GM12801 (cell line): ENCODE measurements around the gene CTSA.

Experiments used
- CTCF ChIP-seq: IDR thresholded peaks from one replicate; pipeline ENCODE4 v1.5.1; 2011; ENCODE audit warnings: control low read depth; ENCODE audit not compliant: insufficient read length; ENCODE audit errors: extremely low read depth

Gene CTSA

DNA sequence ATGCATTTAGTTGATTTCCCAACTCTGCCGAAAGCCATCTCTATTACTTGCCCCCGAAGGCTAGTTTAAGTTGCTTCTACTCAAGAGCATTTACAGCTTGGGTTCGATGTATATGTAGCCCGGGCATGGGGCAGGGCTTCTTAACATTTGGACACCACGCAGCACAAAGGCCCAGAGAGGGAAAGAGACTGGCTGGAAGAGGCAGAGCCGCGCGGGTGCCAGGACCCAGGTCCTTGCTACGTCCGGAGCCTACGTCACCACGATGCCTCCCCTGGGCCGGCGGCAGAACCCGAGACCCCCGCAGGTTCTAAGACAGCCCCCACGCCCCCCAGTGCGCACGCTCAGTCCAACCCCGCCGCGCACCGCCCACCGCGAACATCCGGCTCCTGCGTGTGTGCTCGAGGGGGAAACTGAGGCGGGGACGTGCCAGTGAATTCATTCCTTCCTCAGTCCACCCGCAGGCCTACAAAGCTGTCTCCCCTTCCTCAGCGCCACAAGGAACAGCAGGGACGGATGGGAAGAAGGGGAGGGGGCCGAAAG is 43.0 kb downstream of the CTSA start:
- no peak for TF ChIP-seq CTCF

DNA sequence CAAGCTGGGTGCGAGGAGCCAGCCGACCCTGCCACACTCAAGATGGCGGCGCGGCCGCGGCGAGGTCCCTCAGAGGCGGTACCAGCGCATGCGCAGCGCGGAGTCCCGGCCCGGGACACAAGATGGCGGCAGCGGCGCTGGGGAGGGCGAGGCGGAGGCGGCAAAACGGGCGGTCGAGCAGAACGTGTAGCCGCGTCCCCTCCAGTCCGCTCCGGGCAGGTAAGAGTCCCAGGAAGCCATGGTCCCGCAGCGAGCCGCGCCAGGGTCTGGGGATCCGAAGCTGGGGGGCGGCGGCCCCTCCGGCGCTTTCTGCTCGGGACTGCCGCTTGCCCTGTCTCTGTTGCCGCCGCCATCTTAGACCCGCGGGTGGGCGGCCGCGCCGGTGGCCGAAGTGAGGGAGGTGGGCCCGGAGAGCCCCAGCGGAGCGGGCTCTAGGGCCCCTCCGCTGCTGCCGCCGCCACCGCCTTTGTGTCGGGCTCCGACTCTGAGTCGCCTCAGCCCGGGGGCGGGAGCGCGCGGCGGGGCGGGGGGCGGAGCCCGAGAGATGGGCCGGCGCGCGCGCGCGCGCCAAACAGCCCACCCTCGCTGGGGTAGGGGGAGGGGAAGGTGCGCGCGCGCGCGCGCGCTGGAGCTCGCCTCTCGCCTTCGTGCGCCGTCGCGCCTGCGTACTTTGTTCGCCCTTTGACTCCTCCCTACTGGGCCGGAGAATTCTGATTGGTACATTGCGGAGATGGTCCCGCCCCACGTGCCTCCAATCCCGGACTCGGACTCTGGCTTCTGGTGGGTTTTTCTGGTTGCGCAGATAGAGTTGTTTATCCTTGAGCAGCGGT is 43.7 kb downstream of the CTSA start, which contains the start of gene PCIF1:
Gene PCIF1 (plus strand): TSS at position 98 of the 830 bp plus-strand sequence. CDS start 4,317 bp downstream, outside the sequence.
- TF ChIP-seq CTCF, result no peak

DNA sequence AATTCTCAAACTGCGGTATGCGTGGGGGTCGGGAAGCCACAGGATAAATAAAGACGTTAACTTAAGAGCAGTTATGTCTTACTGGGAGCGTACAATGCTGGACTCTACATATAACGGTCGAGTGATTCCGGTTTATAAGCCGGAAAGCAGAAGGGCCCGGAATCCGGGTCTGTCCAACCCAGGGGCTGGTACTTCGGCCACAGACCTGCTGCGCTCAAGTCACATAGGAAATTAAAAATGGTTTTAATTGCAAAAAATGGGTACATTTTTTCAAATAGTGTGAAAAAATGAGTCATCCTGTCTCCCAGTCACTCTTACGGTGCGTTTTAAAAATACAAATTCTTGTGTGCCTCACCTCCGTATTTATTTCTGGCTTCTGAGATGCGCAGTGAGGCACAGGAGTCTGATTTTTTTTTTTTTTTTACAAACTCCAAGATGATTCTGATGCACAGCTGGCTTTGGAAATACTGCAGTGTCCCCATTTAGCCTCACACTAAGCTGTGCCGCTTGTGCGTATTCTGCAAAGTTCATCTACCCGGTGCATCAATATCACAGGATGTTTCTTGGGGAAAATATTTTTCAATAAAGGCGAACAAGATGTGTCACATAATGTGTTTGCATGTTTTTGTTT is 44.4 kb downstream of the CTSA start:
- no peak for TF ChIP-seq CTCF

- no peak for TF ChIP-seq CTCF
These were observed 46.6 kb downstream of the CTSA start for GRCh38 chr20:45937765-45938164.

- no peak for TF ChIP-seq CTCF
These were observed 47.7 kb downstream of the CTSA start for GRCh38 chr20:45938727-45939438.

- no peak for TF ChIP-seq CTCF
These were observed 48.9 kb downstream of the CTSA start for GRCh38 chr20:45940053-45940452.

DNA sequence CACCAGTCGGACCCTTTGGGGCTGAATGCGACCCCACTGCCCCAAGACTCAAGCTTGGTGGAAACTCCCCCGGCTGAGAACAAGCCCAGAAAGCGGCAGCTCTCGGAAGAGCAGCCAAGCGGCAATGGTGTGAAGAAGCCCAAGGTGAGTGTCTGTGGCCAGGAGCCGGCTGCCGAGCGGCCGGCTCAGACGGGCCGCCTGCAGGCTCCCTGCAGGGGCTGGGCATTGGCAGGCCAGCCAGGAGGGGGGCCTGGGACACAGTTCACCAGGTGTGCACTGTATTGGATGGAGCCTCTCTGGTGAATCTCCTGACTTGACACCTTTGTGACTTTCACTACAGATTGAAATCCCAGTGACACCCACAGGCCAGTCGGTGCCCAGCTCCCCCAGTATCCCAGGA is 49.3 kb downstream of the CTSA start:
- TF ChIP-seq CTCF, result no peak
